ENCODE measurements around the gene FNDC3B. TPM values are rescaled to one million over a fixed set of nuclear protein-coding genes. Genes with fewer than 3 reads are reported as not detected.

FNDC3B gene
- total and polyA plus RNA-seq, 9 of the 15 experiments (the other 6 are each of a cell fraction or from before 2014, with no cell fraction given): 7.0 to 35.8 (median 16.2) TPM

- ChIA-PET POLR2A (no interaction called here), CTCF (ENCODE audit: low intra/inter-chr PET ratio) (no interaction called here)
- Histone ChIP-seq H3K4me3 (no peak overlapping the region), H3K36me3 (ENCODE audit: control insufficient read depth, insufficient read depth, low read length) (peaks cover 36% of the 10 kb centered on the region; the same call in 2 of the 3 replicates), H3K27me3 (ENCODE audit: control insufficient read depth in 2 of 2, insufficient read depth in 2 of 2, low read length in 2 of 2) (no peaks in the 10 kb centered on the region), H3K4me2 (ENCODE audit: insufficient read depth, low read length) (no peak overlapping the region), H4K20me1 (replicated peaks; ENCODE audit: control insufficient read depth, insufficient read depth, low read length) (no peaks in the 10 kb centered on the region), H3K27ac (ENCODE audit: extremely low read depth, low read depth, low read length) (no peak overlapping the region), H3K9me1 (ENCODE audit: control insufficient read depth, insufficient read depth, low read length) (no peaks in the 10 kb centered on the region), H2AFZ (ENCODE audit: low read depth, low read length) (no peak overlapping the region), H3K9me3 (replicated peaks; ENCODE audit: control insufficient read depth, insufficient read depth, low read depth, low read length) (no peaks in the 10 kb centered on the region), H3K9ac (ENCODE audit: insufficient read depth in 1 of 2, low read depth in 2 of 2, low read length in 2 of 2) (no peak overlapping the region), H3K4me1 (replicated peaks in 1 of 2; ENCODE audit: control insufficient read depth in 2 of 2, insufficient read depth in 2 of 2, low read length in 2 of 2) (no peaks in the 10 kb centered on the region), H3K79me2 (ENCODE audit: control insufficient read depth, insufficient read depth, low read length) (no peaks in the 10 kb centered on the region)
- DNase-seq (ENCODE audit: extremely low read depth in 1 of 4, low spot score in 3 of 4) (no peak), ATAC-seq (no peak), FAIRE-seq (no peak)
- TF ChIP-seq SLC30A9 (CRISPR knock-in tag; IDR thresholded peaks at IDR 0.05) (no peak), PTBP1 (IDR thresholded peaks at IDR 0.05; ENCODE audit: low read depth, low read length) (no peak), TGIF2 (CRISPR knock-in tag; IDR thresholded peaks at IDR 0.05) (no peak), MBD2 (IDR thresholded peaks at IDR 0.05; ENCODE audit: borderline replicate concordance, low read depth) (no peak), E4F1 (CRISPR knock-in tag; IDR thresholded peaks at IDR 0.05; ENCODE audit: borderline replicate concordance) (no peak), EP300 (IDR thresholded peaks at IDR 0.05; ENCODE audit: low read length) (no peak), BCOR (IDR thresholded peaks at IDR 0.05) (no peak), MXD1 (CRISPR knock-in tag; IDR thresholded peaks at IDR 0.05; ENCODE audit: borderline replicate concordance, poor library complexity, severe bottlenecking) (no peak), ZNF589 (CRISPR knock-in tag; IDR thresholded peaks at IDR 0.05; ENCODE audit: low read depth) (no peak)
- TF ChIP-seq, protein P1, sequence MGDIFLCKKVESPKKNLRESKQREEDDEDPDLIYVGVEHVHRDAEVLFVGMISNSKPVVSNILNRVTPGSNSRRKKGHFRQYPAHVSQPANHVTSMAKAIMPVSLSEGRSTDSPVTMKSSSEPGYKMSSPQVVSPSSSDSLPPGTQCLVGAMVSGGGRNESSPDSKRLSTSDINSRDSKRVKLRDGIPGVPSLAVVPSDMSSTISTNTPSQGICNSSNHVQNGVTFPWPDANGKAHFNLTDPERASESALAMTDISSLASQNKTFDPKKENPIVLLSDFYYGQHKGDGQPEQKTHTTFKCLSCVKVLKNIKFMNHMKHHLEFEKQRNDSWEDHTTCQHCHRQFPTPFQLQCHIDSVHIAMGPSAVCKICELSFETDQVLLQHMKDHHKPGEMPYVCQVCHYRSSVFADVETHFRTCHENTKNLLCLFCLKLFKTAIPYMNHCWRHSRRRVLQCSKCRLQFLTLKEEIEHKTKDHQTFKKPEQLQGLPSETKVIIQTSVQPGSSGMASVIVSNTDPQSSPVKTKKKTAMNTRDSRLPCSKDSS (IDR thresholded peaks at IDR 0.05; ENCODE audit: low read depth, partially characterized antibody): no peak
- TF ChIP-seq, protein P2, sequence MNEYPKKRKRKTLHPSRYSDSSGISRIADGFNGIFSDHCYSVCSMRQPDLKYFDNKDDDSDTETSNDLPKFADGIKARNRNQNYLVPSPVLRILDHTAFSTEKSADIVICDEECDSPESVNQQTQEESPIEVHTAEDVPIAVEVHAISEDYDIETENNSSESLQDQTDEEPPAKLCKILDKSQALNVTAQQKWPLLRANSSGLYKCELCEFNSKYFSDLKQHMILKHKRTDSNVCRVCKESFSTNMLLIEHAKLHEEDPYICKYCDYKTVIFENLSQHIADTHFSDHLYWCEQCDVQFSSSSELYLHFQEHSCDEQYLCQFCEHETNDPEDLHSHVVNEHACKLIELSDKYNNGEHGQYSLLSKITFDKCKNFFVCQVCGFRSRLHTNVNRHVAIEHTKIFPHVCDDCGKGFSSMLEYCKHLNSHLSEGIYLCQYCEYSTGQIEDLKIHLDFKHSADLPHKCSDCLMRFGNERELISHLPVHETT (CRISPR knock-in tag; conservative IDR thresholded peaks at IDR 0.05 in 1 of 2, IDR thresholded peaks at IDR 0.05 in 1 of 2): no peak
- TF ChIP-seq, protein P3, sequence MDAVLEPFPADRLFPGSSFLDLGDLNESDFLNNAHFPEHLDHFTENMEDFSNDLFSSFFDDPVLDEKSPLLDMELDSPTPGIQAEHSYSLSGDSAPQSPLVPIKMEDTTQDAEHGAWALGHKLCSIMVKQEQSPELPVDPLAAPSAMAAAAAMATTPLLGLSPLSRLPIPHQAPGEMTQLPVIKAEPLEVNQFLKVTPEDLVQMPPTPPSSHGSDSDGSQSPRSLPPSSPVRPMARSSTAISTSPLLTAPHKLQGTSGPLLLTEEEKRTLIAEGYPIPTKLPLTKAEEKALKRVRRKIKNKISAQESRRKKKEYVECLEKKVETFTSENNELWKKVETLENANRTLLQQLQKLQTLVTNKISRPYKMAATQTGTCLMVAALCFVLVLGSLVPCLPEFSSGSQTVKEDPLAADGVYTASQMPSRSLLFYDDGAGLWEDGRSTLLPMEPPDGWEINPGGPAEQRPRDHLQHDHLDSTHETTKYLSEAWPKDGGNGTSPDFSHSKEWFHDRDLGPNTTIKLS (IDR thresholded peaks at IDR 0.05; ENCODE audit: borderline replicate concordance, low read depth): no peak
- in situ Hi-C loops (cut with MboI): no loop called here
- WGBS (ENCODE audit: insufficient coverage, low coverage, missing lambda C conversion rate): 94% methylated on average over 7 of the region's 7 CpGs
- intact Hi-C loops (cut with micrococcal nuclease): no loop called here
- BruUV-seq (replicated peaks): no TSS peak
Observed at GRCh38 chr3:172263781-172264486, 224.6 kb downstream of the FNDC3B start.
